Right lobe of liver (tissue), 4 donors: ENCODE data around the gene CACNA2D4.

Experiments used
- CTCF ChIP-seq, 4 donors: fragments of 200-600 bp in 3 of 4; fragments of 450-650 bp in 1 of 4; IDR thresholded peaks; one replicate each; pipeline versions ENCODE4 v1.5.1 to v1.8.0; 2016 to 2022; ENCODE audit warnings: antibody characterized with exemption in 4 of 4, mild to moderate bottlenecking in 2 of 4
- POLR2A ChIP-seq: fragments of 450-650 bp; IDR thresholded peaks from one replicate; pipeline ENCODE4 v1.6.1; 2017; ENCODE audit warnings: antibody characterized with exemption, mild to moderate bottlenecking
- donor health status: DM: no; HTN: no; CAD: no.
- donor health status: DM: no; HTN: no; CAD: no.
- donor health status: DM: no; HTN: yes; CAD: no.

GRCh38 chr12:1872448-1872847 is 46.0 kb downstream of the CACNA2D4 start:
- TF ChIP-seq POLR2A (no peak), CTCF (IDR thresholded peaks at IDR 0.05) (no peak)
